CD8-positive, alpha-beta memory T cell (primary cell): ENCODE results near the gene RAPGEF5. TPM values are rescaled to one million over a fixed set of nuclear protein-coding genes. Genes with fewer than 3 reads are reported as not detected.

Experiments used
- CTCF ChIA-PET: fragments of 350-600 bp; sonication (Branson Sonifier 250); formaldehyde crosslinking; loops from one replicate; lab custom pipeline; 2021; ENCODE audit warnings: antibody characterized with exemption; lab: Charles Lee
- POLR2A ChIA-PET: fragments of 350-600 bp; sonication (Branson Sonifier 250); formaldehyde crosslinking; loops from one replicate; lab custom pipeline; 2021; ENCODE audit warnings: antibody characterized with exemption; lab: Charles Lee
- DNase-seq, 5 donors: peaks; one replicate each; pipeline versions ENCODE4 v3.0.0 to v3.0.0-alpha.2; 2020 to 2022; ENCODE audit warnings: mixed read lengths in 1 of 5
- H3K27ac ChIP-seq: one replicate; pipeline ENCODE4 v1.7.0; 2013; ENCODE audit warnings: low read depth, mild to moderate bottlenecking, low read length, moderate library complexity
- H3K27me3 ChIP-seq: 2 replicates; pipeline ENCODE4 v1.7.0; 2013; ENCODE audit warnings: low read length, mild to moderate bottlenecking; ENCODE audit not compliant: insufficient read depth, poor library complexity, severe bottlenecking
- H3K36me3 ChIP-seq: 2 replicates; pipeline ENCODE4 v1.7.0; 2013; ENCODE audit warnings: mild to moderate bottlenecking, low read length, moderate library complexity; ENCODE audit not compliant: insufficient read depth
- H3K4me1 ChIP-seq: 2 replicates; pipeline ENCODE4 v1.7.0; 2013; ENCODE audit warnings: mild to moderate bottlenecking, low read length, moderate library complexity; ENCODE audit not compliant: insufficient read depth
- H3K4me3 ChIP-seq: 2 replicates; pipeline ENCODE4 v1.7.0; 2013; ENCODE audit warnings: mild to moderate bottlenecking, low read length
- H3K9me3 ChIP-seq: 2 replicates; pipeline ENCODE4 v1.7.0; 2013; ENCODE audit warnings: mild to moderate bottlenecking, low read length
- H3K27ac Mint-ChIP-seq, 8 donors: one replicate each; pipeline ENCODE4 v1.8.0; 2020 to 2021; ENCODE audit warnings: mixed read lengths in 8 of 8, mild to moderate bottlenecking in 6 of 8, inconsistent platforms in 3 of 8, moderate library complexity in 3 of 8
- H3K27me3 Mint-ChIP-seq, 2 donors: one replicate each; pipeline ENCODE4 v1.8.0; 2020 to 2021; ENCODE audit warnings: mixed read lengths in 2 of 2, mild to moderate bottlenecking in 1 of 2, moderate library complexity in 1 of 2
- H3K36me3 Mint-ChIP-seq, 3 donors: one replicate each; pipeline ENCODE4 v1.8.0; 2020 to 2021; ENCODE audit warnings: mixed read lengths in 3 of 3, inconsistent platforms in 1 of 3, mild to moderate bottlenecking in 1 of 3
- H3K4me1 Mint-ChIP-seq, 3 donors: one replicate each; pipeline ENCODE4 v1.8.0; 2020 to 2021; ENCODE audit warnings: mixed read lengths in 3 of 3, inconsistent platforms in 1 of 3, mild to moderate bottlenecking in 1 of 3
- H3K4me3 Mint-ChIP-seq, 7 donors: one replicate each; pipeline ENCODE4 v1.8.0; 2020 to 2021; ENCODE audit warnings: mixed read lengths in 7 of 7, mild to moderate bottlenecking in 6 of 7, moderate library complexity in 4 of 7, inconsistent platforms in 2 of 7
- H3K9me3 Mint-ChIP-seq, 5 donors: one replicate each; pipeline ENCODE4 v1.8.0; 2020 to 2022; ENCODE audit warnings: mixed read lengths in 5 of 5, mild to moderate bottlenecking in 3 of 5, moderate library complexity in 2 of 5, inconsistent platforms in 1 of 5
- polyA plus RNA-seq: library from polyadenylated mRNA; unstranded; fragments of 300-500 nt; fragmentation: Illumina TruSeq; gene quantifications from one replicate; pipeline ENCODE4 v1.2.3, GENCODE V29; 2021
- total RNA-seq, 2 experiments: library from RNA; stranded (reverse); gene quantifications; one replicate each; pipeline ENCODE4 v1.2.3, GENCODE V29; 2021

RAPGEF5 gene
- total and polyA plus RNA-seq, 3 experiments from 2014 or later = 0.13 to 0.86 (median 0.50) TPM

DNA sequence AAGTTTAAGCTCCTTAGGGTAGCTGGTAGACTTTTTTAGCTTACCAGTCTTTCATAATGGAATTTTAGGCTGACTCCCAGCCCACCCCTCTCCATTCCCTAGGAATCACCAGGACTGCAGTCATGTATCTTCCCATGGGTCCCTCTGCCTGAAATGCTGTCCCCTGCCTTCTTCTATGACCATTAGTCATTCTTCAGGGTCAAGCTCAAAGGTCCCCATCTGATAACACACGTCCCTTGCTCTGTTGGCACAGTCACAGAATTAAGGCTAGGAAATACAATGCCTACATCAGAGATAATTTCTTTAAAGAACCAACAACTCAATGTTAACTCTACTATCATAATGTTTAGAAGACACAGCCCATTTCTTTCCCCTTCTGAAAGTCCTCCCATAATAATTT, 140.6 kb downstream of the RAPGEF5 start:
- no peak for DNase-seq
- POLR2A ChIA-PET = no interaction called here
- Mint-ChIP-seq H3K27me3 (peaks cover 0 to 41% of the 10 kb centered on the region in 2 donors), H3K4me3 (no peak overlapping the region), H3K36me3 (no peaks in the 10 kb centered on the region), H3K4me1 (no peaks in the 10 kb centered on the region), H3K9me3 (peaks cover 0 to 2% (median 0%) of the 10 kb centered on the region in 5 donors), H3K27ac (no peak overlapping the region)
- Histone ChIP-seq H3K27me3 (no peaks in the 10 kb centered on the region), H3K4me3 (no peak overlapping the region), H3K4me1 (no peaks in the 10 kb centered on the region), H3K9me3 (no peaks in the 10 kb centered on the region), H3K27ac (no peak overlapping the region), H3K36me3 (no peaks in the 10 kb centered on the region)
- CTCF ChIA-PET = no interaction called here

DNA sequence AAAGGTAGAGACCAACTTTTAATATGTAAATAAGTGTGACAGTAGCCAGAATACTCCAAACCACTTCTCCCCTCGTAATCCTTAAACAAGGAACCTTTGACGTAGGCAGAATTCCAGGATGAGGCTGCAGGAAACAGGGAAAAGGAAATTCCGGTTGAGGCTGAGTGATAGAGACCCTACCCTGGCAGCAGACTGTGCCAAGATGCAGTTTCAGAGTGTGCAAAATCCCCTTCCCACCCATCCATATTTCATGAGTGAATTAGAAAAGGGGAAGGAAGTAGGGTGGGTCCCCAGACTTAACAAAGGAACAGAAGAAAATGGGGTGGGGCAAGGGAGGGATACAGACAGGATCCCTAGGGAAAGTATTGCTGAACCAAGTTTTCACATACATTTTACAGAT, 143.0 kb downstream of the RAPGEF5 start:
- H3K9me3 Mint-ChIP-seq = peaks cover 0 to 2% (median 0%) of the 10 kb centered on the region in 5 donors
- H3K4me1 Mint-ChIP-seq = no peaks in the 10 kb centered on the region
- no peak overlapping the region for H3K4me3 Mint-ChIP-seq
- ChIA-PET POLR2A (no interaction called here), CTCF (no interaction called here)
- no peak overlapping the region for H3K27ac ChIP-seq
- no peak overlapping the region for H3K27ac Mint-ChIP-seq
- no peak overlapping the region for H3K4me3 ChIP-seq
- DNase-seq = no peak
- no peaks in the 10 kb centered on the region for H3K9me3 ChIP-seq
- H3K36me3 Mint-ChIP-seq = no peaks in the 10 kb centered on the region
- peaks cover 0 to 41% of the 10 kb centered on the region in 2 donors for H3K27me3 Mint-ChIP-seq
- H3K36me3 ChIP-seq = no peaks in the 10 kb centered on the region
- no peaks in the 10 kb centered on the region for H3K27me3 ChIP-seq
- H3K4me1 ChIP-seq = no peaks in the 10 kb centered on the region

DNA sequence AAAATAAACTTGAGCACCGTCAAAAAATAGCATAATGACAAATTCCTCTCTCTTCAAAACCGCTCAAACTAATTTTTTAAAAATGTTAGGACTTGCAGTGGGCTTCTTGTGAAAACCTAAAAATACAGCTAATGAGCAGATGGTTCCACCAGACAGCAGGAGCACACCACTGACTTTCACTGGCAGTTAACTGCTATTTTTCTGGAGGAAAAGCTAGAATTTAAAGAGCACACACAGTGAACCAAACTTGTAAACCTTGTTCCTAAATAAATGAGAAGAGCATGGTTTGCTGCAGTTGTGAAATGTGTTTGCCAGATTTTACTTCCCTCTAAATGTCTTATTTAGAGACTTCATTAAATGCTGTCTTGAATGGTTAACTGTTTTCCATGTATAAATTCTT, 143.9 kb downstream of the RAPGEF5 start:
- ChIA-PET POLR2A (no interaction called here), CTCF (no interaction called here)
- Mint-ChIP-seq H3K4me1 (no peaks in the 10 kb centered on the region), H3K27ac (no peak overlapping the region), H3K36me3 (no peaks in the 10 kb centered on the region), H3K4me3 (no peak overlapping the region), H3K27me3 (peaks cover 0 to 35% of the 10 kb centered on the region in 2 donors), H3K9me3 (peaks cover 0 to 2% (median 0%) of the 10 kb centered on the region in 5 donors)
- no peak overlapping the region for H3K4me3 ChIP-seq
- no peaks in the 10 kb centered on the region for H3K9me3 ChIP-seq
- H3K27ac ChIP-seq = no peak overlapping the region
- no peaks in the 10 kb centered on the region for H3K4me1 ChIP-seq
- DNase-seq = no peak
- H3K36me3 ChIP-seq = no peaks in the 10 kb centered on the region
- H3K27me3 ChIP-seq = no peaks in the 10 kb centered on the region

DNA sequence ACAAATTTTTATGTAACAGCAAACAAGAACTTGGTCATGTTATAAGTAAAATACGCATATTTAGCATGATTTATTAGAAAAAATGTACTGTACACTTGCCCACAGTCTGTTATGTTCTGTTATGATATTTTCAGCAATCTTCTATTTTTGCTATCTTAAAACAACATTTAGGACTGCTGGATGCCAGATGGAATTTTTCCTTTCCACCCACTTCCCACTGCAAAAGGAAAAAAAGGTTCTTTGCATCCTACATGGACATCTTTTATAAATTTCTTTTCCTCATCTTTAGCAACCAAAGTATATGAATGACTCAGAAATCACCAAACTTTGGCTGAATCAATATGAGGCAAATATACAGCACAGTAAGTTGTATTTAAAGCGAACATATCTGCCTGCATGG, 146.0 kb downstream of the RAPGEF5 start:
- Mint-ChIP-seq H3K27ac (no peak overlapping the region), H3K9me3 (peaks cover 0 to 2% (median 0%) of the 10 kb centered on the region in 5 donors), H3K36me3 (no peaks in the 10 kb centered on the region), H3K4me1 (no peaks in the 10 kb centered on the region), H3K4me3 (no peak overlapping the region), H3K27me3 (peaks cover 4 to 21% of the 10 kb centered on the region in 2 donors)
- Histone ChIP-seq H3K27me3 (no peaks in the 10 kb centered on the region), H3K36me3 (no peaks in the 10 kb centered on the region), H3K9me3 (no peaks in the 10 kb centered on the region), H3K4me3 (no peak overlapping the region), H3K4me1 (no peaks in the 10 kb centered on the region), H3K27ac (no peak overlapping the region)
- ChIA-PET POLR2A (no interaction called here), CTCF (no interaction called here)
- no peak for DNase-seq

DNA sequence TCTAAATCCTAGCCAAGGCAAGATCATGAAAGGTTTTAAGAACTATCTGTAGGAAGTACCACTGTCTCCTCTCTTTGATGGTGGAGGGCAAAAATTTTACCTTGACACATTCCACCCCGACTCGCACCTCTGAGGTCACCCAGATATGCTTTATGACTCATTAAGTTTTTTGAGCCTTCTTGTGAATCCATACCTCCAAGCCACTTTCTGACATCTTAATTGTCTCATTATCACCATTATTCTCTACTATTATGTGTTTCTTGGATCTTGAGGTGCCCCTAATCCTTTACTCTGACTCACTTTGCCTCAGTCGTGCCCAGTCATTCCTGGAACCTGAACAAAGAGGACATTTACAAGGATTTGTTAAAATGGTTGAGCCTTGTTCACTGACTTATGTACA, 146.6 kb downstream of the RAPGEF5 start:
- Mint-ChIP-seq H3K4me3 (no peak overlapping the region), H3K27ac (no peak overlapping the region), H3K27me3 (peaks cover 4 to 18% of the 10 kb centered on the region in 2 donors), H3K9me3 (peaks cover 0 to 2% (median 0%) of the 10 kb centered on the region in 5 donors), H3K36me3 (no peaks in the 10 kb centered on the region), H3K4me1 (no peaks in the 10 kb centered on the region)
- Histone ChIP-seq H3K4me3 (no peak overlapping the region), H3K9me3 (no peaks in the 10 kb centered on the region), H3K4me1 (no peaks in the 10 kb centered on the region), H3K36me3 (no peaks in the 10 kb centered on the region), H3K27me3 (no peaks in the 10 kb centered on the region), H3K27ac (no peak overlapping the region)
- DNase-seq = no peak
- ChIA-PET CTCF (no interaction called here), POLR2A (no interaction called here)

DNA sequence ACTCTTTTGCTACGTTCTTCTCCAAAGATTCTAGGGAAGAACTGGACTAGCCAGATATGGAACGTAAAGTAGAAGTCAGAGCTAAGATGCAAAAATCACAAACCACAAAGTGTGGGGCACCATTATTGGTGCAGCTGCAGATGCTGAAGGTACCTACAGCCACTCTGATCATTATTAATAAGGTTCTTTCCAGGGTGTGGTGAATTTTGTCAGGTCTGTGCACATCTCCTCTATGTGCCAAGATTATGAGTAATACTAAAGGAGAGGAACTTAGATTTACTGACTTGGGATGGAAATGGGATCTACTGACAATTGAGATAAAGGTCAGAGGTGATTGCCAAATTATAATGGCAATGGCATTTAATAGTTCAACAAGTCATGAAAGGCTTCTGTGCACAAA, 148.2 kb downstream of the RAPGEF5 start:
- no peak overlapping the region for H3K27ac ChIP-seq
- no peaks in the 10 kb centered on the region for H3K4me1 ChIP-seq
- CTCF ChIA-PET = no interaction called here
- Mint-ChIP-seq H3K4me3 (no peak overlapping the region), H3K36me3 (no peaks in the 10 kb centered on the region), H3K27ac (no peak overlapping the region), H3K27me3 (peaks cover 4 to 11% of the 10 kb centered on the region in 2 donors), H3K9me3 (peaks cover 0 to 2% (median 0%) of the 10 kb centered on the region in 5 donors), H3K4me1 (no peaks in the 10 kb centered on the region)
- no peak overlapping the region for H3K4me3 ChIP-seq
- no peaks in the 10 kb centered on the region for H3K36me3 ChIP-seq
- no peaks in the 10 kb centered on the region for H3K27me3 ChIP-seq
- DNase-seq = no peak
- POLR2A ChIA-PET = no interaction called here
- no peaks in the 10 kb centered on the region for H3K9me3 ChIP-seq

DNA sequence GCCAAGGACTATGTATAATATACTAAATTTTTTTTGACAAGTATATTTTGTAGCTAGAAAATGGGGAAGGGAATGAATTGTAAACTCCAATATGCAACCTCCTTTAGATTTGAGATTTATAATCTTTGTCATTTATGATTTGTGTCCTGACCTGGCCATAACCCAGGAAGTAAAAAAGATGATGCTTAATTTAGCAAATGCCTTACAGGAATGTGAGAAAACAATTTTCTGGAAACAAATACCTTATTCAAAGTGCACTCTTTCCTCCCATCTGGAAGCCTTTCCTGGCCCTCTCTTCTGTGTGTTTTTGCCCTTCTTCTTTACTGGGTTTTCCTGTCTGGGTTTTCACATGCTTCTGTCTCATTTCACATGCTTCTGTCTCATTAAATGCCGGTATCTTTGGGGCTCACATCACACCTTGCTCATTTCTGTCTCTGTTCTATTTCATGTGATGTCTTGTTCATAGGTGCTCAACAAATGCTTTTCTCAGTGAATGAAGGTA, 149.2 kb downstream of the RAPGEF5 start:
- peaks cover 4 to 7% of the 10 kb centered on the region in 2 donors for H3K27me3 Mint-ChIP-seq
- Histone ChIP-seq H3K36me3 (no peaks in the 10 kb centered on the region), H3K27me3 (no peaks in the 10 kb centered on the region), H3K4me3 (no peak overlapping the region), H3K27ac (no peak overlapping the region), H3K4me1 (no peaks in the 10 kb centered on the region), H3K9me3 (no peaks in the 10 kb centered on the region)
- POLR2A ChIA-PET = no interaction called here
- no peak overlapping the region for H3K27ac Mint-ChIP-seq
- no peak for DNase-seq
- CTCF ChIA-PET = no interaction called here
- H3K36me3 Mint-ChIP-seq = no peaks in the 10 kb centered on the region
- H3K9me3 Mint-ChIP-seq = peaks cover 0 to 2% (median 0%) of the 10 kb centered on the region in 5 donors
- no peaks in the 10 kb centered on the region for H3K4me1 Mint-ChIP-seq
- H3K4me3 Mint-ChIP-seq = no peak overlapping the region

DNA sequence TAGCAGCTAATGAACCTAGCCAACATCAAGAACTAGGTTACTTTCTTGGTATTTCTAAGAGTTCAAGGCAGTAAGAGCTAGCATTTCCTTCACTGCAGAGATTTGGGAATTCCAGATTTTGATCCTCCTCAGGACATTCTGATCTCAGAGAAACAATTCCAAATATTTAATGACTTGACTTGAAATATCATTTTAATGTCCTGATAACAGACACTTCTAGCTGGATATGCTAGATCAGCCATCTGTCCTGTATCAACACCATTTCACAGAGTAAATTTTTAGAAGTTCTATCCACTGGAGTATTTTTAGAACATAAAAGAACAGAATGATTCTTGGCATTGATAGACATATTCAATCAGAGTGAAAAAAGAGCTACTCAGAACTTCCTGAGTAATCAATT, 151.3 kb downstream of the RAPGEF5 start:
- H3K27me3 Mint-ChIP-seq = peaks cover 3 to 4% of the 10 kb centered on the region in 2 donors
- no peaks in the 10 kb centered on the region for H3K36me3 ChIP-seq

More for the DNA sequence above, 151.3 kb downstream of the RAPGEF5 start:
- Histone ChIP-seq H3K9me3 (no peaks in the 10 kb centered on the region), H3K27me3 (no peaks in the 10 kb centered on the region), H3K4me3 (no peak overlapping the region), H3K4me1 (no peaks in the 10 kb centered on the region), H3K27ac (no peak overlapping the region)
- Mint-ChIP-seq H3K27ac (no peak overlapping the region), H3K4me1 (no peaks in the 10 kb centered on the region), H3K9me3 (no peaks in the 10 kb centered on the region), H3K4me3 (no peak overlapping the region), H3K36me3 (no peaks in the 10 kb centered on the region)
- DNase-seq = no peak
- CTCF ChIA-PET = no interaction called here
- POLR2A ChIA-PET = no interaction called here
